Ishikawa (cell line): ENCODE results near the gene RASD2.

ENCODE experiments used
- CEBPB ChIP-seq: IDR thresholded peaks from 2 replicates; pipeline ENCODE4 v1.6.1; 2012
- CREB1 ChIP-seq: IDR thresholded peaks from 2 replicates; pipeline ENCODE4 v1.6.1; 2012; ENCODE audit warnings: low read depth
- EGR1 ChIP-seq: IDR thresholded peaks from 2 replicates; pipeline ENCODE4 v1.6.1; 2012
- EP300 ChIP-seq: IDR thresholded peaks from 2 replicates; pipeline ENCODE4 v1.6.1; 2012; ENCODE audit warnings: borderline replicate concordance
- FOXM1 ChIP-seq: IDR thresholded peaks from 2 replicates; pipeline ENCODE4 v1.6.1; 2012; ENCODE audit warnings: low read depth, borderline replicate concordance
- NFIC ChIP-seq: IDR thresholded peaks from 2 replicates; pipeline ENCODE4 v1.6.1; 2012
- RAD21 ChIP-seq: IDR thresholded peaks from 2 replicates; pipeline ENCODE4 v1.6.1; 2012; ENCODE audit warnings: low read depth
- TAF1 ChIP-seq: IDR thresholded peaks from 2 replicates; pipeline ENCODE4 v1.6.1; 2012; ENCODE audit warnings: low read depth, mild to moderate bottlenecking
- TEAD4 ChIP-seq: IDR thresholded peaks from 2 replicates; pipeline ENCODE4 v1.6.1; 2012
- USF1 ChIP-seq: IDR thresholded peaks from 2 replicates; pipeline ENCODE4 v1.6.1; 2012
- YY1 ChIP-seq: IDR thresholded peaks from 2 replicates; pipeline ENCODE4 v1.6.1; 2012; ENCODE audit warnings: low read depth
- ZBTB7A ChIP-seq: IDR thresholded peaks from 2 replicates; pipeline ENCODE4 v1.6.1; 2012; ENCODE audit warnings: low read depth

GRCh38 chr22:35537232-35537631, 3.4 kb upstream of the RASD2 start:
- TF ChIP-seq EP300: no peak
- no peak for TF ChIP-seq CREB1
- no peak for TF ChIP-seq CEBPB
- no peak for TF ChIP-seq FOXM1
- no peak for TF ChIP-seq YY1
- no peak for TF ChIP-seq ZBTB7A
- TF ChIP-seq EGR1: no peak
- no peak for TF ChIP-seq TEAD4
- no peak for TF ChIP-seq RAD21
- TF ChIP-seq NFIC: no peak
- no peak for TF ChIP-seq USF1
- no peak for TF ChIP-seq TAF1
